Activated naive CD8-positive, alpha-beta T cell treated with anti-CD3 and anti-CD28 coated beads for 36 hours (primary cell): Measurements from ENCODE around the gene ARL17B. TPM values are rescaled to one million over a fixed set of nuclear protein-coding genes. Genes with fewer than 3 reads are reported as not detected.
"Not testable (repeated sequence)": the region's sequence is repeated elsewhere in the genome, so short reads cannot be mapped to it uniquely, and the experiment has no call there.

Experiments
- DNase-seq: peaks from one replicate; pipeline ENCODE4 v3.0.0; 2021
- H3K27ac Mint-ChIP-seq: one replicate; pipeline ENCODE4 v1.8.0; 2022; ENCODE audit warnings: mild to moderate bottlenecking, moderate library complexity, mixed read lengths
- H3K27me3 Mint-ChIP-seq: one replicate; pipeline ENCODE4 v1.8.0; 2022; ENCODE audit warnings: mild to moderate bottlenecking, mixed read lengths
- H3K36me3 Mint-ChIP-seq: one replicate; pipeline ENCODE4 v1.8.0; 2021; ENCODE audit warnings: mild to moderate bottlenecking, mixed read lengths
- H3K4me1 Mint-ChIP-seq: one replicate; pipeline ENCODE4 v1.8.0; 2021; ENCODE audit warnings: mixed read lengths
- H3K4me3 Mint-ChIP-seq: one replicate; pipeline ENCODE4 v1.8.0; 2022; ENCODE audit warnings: mild to moderate bottlenecking, moderate library complexity, mixed read lengths
- H3K9me3 Mint-ChIP-seq: one replicate; pipeline ENCODE4 v1.8.0; 2022; ENCODE audit warnings: mixed read lengths
- total RNA-seq, 2 experiments: library from RNA; stranded (reverse); gene quantifications; one replicate each; pipeline ENCODE4 v1.2.3, GENCODE V29; 2021

The ARL17B gene
- total RNA-seq, 2 experiments from 2014 or later: 17.7 to 17.8 TPM

DNA sequence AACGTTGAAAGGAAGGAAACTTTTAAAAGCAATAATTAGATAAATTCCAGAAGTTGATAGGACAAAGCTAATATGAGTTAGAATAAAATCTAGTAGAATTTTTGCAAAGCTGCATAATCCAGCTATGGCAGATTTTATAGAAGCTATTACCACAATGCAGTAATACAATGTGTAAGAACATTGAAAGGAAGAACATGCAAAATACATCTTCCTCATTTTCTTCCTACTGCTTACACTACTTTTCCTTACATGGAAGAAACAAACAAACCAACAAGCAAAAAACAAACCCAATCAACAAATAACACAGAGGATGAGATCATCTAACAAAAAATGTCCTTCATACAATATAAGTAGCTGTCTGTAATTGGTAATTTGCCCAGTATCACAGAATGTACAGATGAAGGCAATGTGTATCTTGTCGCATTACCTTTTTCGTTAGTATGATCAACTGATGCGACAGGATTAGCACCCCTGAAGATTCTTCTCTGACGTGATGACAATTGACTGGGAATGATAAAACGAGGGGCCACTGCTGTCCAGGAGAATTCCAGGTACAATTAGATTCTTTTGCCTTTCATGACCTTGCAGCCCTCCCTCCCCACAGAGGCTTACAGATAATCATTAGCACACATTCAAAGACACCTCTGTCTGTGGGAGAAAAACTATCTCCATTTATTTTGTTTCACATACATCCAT lies 87.9 kb downstream of the ARL17B start:
- H3K36me3 Mint-ChIP-seq: no peaks in the 10 kb centered on the region
- no peaks in the 10 kb centered on the region for H3K9me3 Mint-ChIP-seq
- H3K4me3 Mint-ChIP-seq: no peak overlapping the region
- H3K27me3 Mint-ChIP-seq: peaks cover 6% of the 10 kb centered on the region
- no peak for DNase-seq
- no peak overlapping the region for H3K27ac Mint-ChIP-seq
- peaks cover 4% of the 10 kb centered on the region for H3K4me1 Mint-ChIP-seq

DNA sequence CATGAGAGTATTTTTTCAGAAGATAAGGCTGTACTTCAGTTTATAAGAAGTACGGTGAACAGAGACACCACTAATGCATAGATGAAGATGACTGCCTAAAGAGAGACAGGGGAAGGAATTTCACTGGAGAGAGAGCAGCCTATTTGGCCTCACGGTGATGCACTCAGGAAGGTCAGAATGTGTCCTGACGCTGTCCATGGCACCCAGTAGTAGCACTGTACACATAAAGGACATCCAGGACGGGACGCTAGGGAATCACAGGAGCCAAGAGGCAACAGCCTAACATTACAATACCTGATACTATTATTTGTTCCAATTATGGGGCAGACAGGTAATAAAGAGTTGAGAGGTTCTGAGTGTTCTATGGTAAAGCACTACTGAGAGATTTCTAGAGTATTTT lies 91.5 kb downstream of the ARL17B start:
- Mint-ChIP-seq H3K4me1 (peaks cover 27% of the 10 kb centered on the region), H3K27ac (no peak overlapping the region), H3K27me3 (peaks cover 21% of the 10 kb centered on the region), H3K9me3 (no peaks in the 10 kb centered on the region), H3K4me3 (no peak overlapping the region), H3K36me3 (no peaks in the 10 kb centered on the region)
- DNase-seq: no peak

DNA sequence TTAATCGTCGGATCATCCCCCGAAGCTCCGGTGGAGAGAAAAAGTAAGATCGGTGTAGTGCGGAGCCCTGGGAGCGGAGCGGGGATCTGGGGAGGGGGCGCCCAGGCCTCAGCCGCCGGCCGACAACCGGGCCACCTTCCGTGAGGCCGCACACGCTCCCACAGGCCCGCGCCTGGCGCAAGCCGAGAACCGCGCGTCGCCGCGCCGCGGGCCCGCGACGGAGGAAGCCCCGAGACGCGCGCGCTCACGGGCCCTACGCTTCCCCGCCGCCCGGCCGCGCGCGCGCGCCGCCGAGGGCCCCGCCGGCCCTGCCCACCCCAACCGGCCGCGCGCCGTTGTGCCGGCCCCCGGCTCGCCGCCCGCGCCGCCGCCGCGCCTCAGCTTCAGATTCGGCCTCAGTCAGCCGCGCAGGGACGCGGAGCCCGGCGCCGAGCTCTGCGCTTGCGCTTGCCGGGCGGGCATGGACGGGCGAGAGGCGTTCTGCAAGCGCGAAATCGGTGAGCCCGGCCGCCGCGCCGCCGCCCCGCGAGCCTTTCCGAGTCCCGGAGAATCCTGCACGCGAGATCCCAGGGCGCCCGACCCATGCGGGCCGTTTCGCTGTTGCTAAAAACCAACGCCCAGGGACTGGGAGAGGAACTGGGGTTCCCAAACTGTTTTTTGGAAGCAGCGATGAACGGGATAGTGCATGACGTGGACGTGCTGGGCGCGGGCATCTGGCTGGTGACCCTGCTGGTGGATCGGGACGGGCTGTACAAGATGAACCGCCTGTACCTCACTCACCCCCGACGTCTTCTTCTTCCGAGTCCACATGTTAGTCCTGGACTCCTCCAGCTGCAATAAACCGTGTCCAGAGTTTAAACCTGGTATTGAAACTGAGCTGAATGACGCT lies 94.7 kb downstream of the ARL17B start:
- Mint-ChIP-seq H3K4me3 (peak overlapping the region; percentile 84), H3K27ac (peak overlapping the region; percentile 64), H3K36me3 (no peaks in the 10 kb centered on the region), H3K4me1 (peaks cover 37% of the 10 kb centered on the region), H3K27me3 (peaks cover 20% of the 10 kb centered on the region), H3K9me3 (no peaks in the 10 kb centered on the region)
- peak; percentile 85 for DNase-seq

DNA sequence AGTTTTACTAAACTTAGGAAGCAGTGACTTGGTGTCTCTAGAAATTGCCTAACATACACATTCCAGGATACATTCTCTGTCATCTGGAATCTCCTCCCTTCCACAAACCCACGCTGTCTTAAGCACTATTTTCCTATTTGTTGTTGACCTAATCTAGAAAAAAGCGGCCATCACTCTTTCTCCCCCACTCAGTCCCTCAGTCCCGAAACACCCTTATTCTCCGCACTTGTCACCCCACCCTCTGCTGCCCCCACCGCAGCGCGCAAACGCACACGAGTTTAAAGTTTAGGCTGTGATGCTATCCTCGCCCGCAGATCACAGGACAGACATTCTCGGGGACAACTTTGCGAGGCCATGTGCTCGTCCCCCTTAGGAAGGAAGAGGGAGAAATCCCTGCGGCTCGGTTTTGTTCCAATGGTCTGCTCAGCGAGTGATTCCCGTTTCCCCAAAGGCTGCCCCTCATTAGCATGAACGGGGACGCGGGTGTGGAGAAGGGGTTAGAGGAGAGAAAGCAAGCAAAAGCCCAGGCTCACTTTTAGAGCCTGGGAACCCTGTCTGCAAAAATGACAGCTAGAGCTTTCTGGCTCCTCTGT lies 95.4 kb downstream of the ARL17B start:
- H3K9me3 Mint-ChIP-seq, H3K36me3 Mint-ChIP-seq: not testable (repeated sequence)
- Mint-ChIP-seq H3K4me3 (peak overlapping the region; percentile 76), H3K27ac (peak overlapping the region; percentile 30), H3K27me3 (peaks cover 24% of the 10 kb centered on the region), H3K4me1 (peaks cover 37% of the 10 kb centered on the region)
- DNase-seq: peak; percentile 37

- no peak overlapping the region for H3K4me3 Mint-ChIP-seq
- no peaks in the 10 kb centered on the region for H3K9me3 Mint-ChIP-seq
- peaks cover 43% of the 10 kb centered on the region for H3K4me1 Mint-ChIP-seq
- DNase-seq: no peak
- H3K27ac Mint-ChIP-seq: peak overlapping the region; percentile 3
- peaks cover 4% of the 10 kb centered on the region for H3K36me3 Mint-ChIP-seq
- H3K27me3 Mint-ChIP-seq: peaks cover 31% of the 10 kb centered on the region
Measured at GRCh38 chr17:46264456-46265198, 96.9 kb downstream of the ARL17B start.

DNA sequence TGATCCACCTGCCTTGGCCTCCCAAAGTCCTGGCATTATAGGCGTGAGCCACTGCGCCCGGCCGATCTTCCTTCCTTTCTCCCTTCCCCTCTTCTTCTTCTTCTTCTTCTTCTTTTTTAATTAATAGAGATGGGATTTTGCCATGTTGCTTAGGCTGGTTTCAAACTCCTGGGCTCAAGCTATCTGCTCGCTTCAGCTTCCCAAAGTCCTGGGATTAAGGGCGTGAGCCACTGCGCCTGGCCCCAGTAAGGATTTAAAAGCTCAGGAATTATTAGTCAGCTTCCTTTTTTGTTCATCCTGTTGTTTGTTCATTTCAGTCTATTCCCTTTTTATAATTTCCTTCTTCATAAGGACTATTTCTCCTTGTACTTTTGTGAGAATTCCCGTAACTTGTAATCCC lies 99.3 kb downstream of the ARL17B start:
- no peak overlapping the region for H3K4me3 Mint-ChIP-seq
- H3K27me3 Mint-ChIP-seq: peaks cover 21% of the 10 kb centered on the region
- H3K9me3 Mint-ChIP-seq: no peaks in the 10 kb centered on the region
- no peak overlapping the region for H3K27ac Mint-ChIP-seq
- DNase-seq: no peak
- peaks cover 4% of the 10 kb centered on the region for H3K36me3 Mint-ChIP-seq
- H3K4me1 Mint-ChIP-seq: peaks cover 31% of the 10 kb centered on the region

DNA sequence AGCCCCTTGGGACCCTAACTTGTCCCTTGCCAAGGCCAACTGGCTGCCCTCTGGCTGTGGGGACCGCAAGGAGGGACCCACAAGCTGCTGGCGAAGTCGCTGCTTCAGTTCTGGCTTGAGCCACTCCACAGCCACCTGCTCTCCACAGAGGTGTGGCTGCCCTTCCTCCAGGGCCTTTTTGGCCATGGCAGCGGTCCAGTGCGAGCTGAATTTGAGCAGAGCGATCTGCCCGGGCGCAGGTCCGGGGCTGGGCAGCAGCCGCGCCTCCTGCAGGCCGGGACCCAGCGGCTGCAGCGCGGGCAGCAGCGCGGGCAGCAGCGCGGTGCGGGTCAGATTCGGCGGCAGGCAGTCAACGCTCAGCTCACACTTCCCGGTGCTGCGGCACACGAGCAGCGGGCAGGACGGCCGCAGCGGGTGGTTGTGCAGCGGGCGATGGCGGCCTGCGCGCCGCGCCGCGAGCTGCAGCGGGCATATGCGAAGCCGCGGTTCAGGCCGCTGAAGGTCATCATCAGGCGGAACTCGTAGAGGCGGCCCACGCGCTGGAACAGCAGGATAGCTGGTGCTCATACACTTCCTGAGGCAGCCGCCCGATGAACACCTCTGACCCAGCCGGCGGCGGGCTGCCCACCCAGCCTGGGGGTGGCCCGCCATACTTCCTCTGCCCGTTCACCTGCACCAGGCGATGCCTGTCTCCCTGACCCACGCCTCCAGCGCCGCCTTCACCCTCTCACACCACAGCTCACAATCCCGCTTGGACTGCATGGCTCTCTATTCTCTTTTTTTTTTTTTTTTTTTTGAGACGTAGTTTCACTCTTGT lies 101.5 kb downstream of the ARL17B start:
- Mint-ChIP-seq H3K4me1 (peaks cover 16% of the 10 kb centered on the region), H3K27me3 (peaks cover 14% of the 10 kb centered on the region), H3K4me3 (peak overlapping the region; percentile 76), H3K27ac (peak overlapping the region; percentile 29)
- not testable (repeated sequence) for H3K9me3 Mint-ChIP-seq, H3K36me3 Mint-ChIP-seq
- DNase-seq: peak; percentile 35

- H3K4me3 Mint-ChIP-seq, H3K27ac Mint-ChIP-seq, H3K9me3 Mint-ChIP-seq, H3K4me1 Mint-ChIP-seq, H3K36me3 Mint-ChIP-seq, H3K27me3 Mint-ChIP-seq, DNase-seq: not testable (repeated sequence)
Measured at GRCh38 chr17:46256369-46256768, 105.2 kb downstream of the ARL17B start.

- not testable (repeated sequence) for H3K27me3 Mint-ChIP-seq, H3K9me3 Mint-ChIP-seq, H3K4me1 Mint-ChIP-seq, H3K36me3 Mint-ChIP-seq, H3K27ac Mint-ChIP-seq, H3K4me3 Mint-ChIP-seq, DNase-seq
Measured at GRCh38 chr17:46254215-46254614, 107.4 kb downstream of the ARL17B start.

- not testable (repeated sequence) for H3K27ac Mint-ChIP-seq, H3K9me3 Mint-ChIP-seq, H3K27me3 Mint-ChIP-seq, H3K36me3 Mint-ChIP-seq, H3K4me3 Mint-ChIP-seq, H3K4me1 Mint-ChIP-seq
- peak; percentile 83 for DNase-seq
Measured at GRCh38 chr17:46253722-46254121, 107.8 kb downstream of the ARL17B start.

DNA sequence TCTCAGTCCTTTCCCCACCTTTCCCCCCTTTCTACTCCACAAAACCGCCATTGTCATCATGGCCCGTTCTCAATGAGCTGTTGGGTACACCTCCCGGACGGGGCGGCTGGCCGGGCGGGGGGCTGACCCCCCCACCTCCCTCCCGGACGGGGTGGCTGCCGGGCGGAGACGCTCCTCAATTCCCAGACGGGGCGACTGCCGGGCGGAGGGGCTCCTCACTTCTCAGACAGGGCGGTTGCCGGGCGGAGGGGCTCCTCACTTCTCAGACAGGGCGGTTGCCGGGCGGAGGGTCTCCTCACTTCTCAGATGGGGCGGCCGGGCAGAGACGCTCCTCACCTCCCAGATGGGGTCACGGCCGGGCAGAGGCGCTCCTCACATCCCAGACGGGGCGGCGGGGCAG lies 108.8 kb downstream of the ARL17B start:
- not testable (repeated sequence) for H3K9me3 Mint-ChIP-seq, H3K4me3 Mint-ChIP-seq, H3K4me1 Mint-ChIP-seq, H3K27me3 Mint-ChIP-seq, H3K27ac Mint-ChIP-seq, H3K36me3 Mint-ChIP-seq, DNase-seq

DNA sequence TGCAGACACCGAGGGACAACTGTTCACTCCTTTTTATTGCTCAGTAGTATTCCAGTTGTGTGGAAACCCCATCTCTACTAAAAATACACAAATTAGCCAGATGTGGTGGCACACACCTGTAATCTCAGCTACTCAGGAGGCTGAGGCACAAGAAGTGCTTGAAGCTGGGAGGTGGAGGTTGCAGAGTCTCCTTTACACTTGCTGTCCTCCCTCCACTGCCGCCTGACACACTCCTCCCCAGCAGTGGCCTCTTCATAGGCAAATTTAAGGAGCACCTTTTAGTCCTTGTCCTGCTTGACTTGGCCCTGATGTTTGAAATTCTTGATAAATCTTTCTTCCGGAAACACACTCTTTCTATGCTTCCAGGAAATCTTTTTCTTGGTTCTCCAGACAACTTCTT lies 112.4 kb downstream of the ARL17B start:
- H3K4me1 Mint-ChIP-seq, H3K36me3 Mint-ChIP-seq, H3K27ac Mint-ChIP-seq, DNase-seq, H3K4me3 Mint-ChIP-seq, H3K9me3 Mint-ChIP-seq, H3K27me3 Mint-ChIP-seq: not testable (repeated sequence)

GRCh38 chr17:46244949-46245768 lies 116.4 kb downstream of the ARL17B start:
- not testable (repeated sequence) for H3K4me3 Mint-ChIP-seq, H3K9me3 Mint-ChIP-seq, H3K36me3 Mint-ChIP-seq, H3K27me3 Mint-ChIP-seq, H3K4me1 Mint-ChIP-seq, DNase-seq
- peak overlapping the region; percentile 54 for H3K27ac Mint-ChIP-seq
